Bone marrow (tissue), 2 donors: Measurements from ENCODE around the gene THY1.

Source experiments
- DNase-seq, 2 donors: peaks; one replicate each; lab custom pipeline; 2025; lab: John Stamatoyannopoulos, UW

Gene THY1

GRCh38 chr11:119369132-119369925 is 53.6 kb downstream of the THY1 start:
- no peak for DNase-seq

- DNase-seq = no peak
Observed at GRCh38 chr11:119368121-119369034, 54.6 kb downstream of the THY1 start.

- no peak for DNase-seq
Observed at GRCh38 chr11:119367661-119368120, 55.3 kb downstream of the THY1 start.
